Activated CD8-positive, alpha-beta T cell treated with anti-CD3 and anti-CD28 coated beads, Interleukin-2, amount 10 ng/mL, durations not matched to agents 7 days and 5 days (primary cell): ENCODE data around the gene FBXO11. TPM values are rescaled to one million over a fixed set of nuclear protein-coding genes. Genes with fewer than 3 reads are reported as not detected.
"Not testable (repeated sequence)": the region's sequence is repeated elsewhere in the genome, so short reads cannot be mapped to it uniquely, and the experiment has no call there.

ENCODE experiments used
- ATAC-seq: fragments of 150-1000 bp; cut with Tn5 transposase; one replicate; pipeline ENCODE4 v1.10.0; 2021; ENCODE audit warnings: moderate library complexity
- CTCF ChIA-PET: fragments of 350-600 bp; sonication (Branson Sonifier 250); formaldehyde crosslinking; loops from one replicate; lab custom pipeline; 2021; ENCODE audit warnings: antibody characterized with exemption; lab: Charles Lee
- POLR2A ChIA-PET: fragments of 350-600 bp; sonication (Branson Sonifier 250); formaldehyde crosslinking; loops from one replicate; lab custom pipeline; 2021; ENCODE audit warnings: antibody characterized with exemption; lab: Charles Lee
- DNase-seq: peaks from one replicate; pipeline ENCODE4 v3.0.0-alpha.2; 2020
- H3K27ac Mint-ChIP-seq: one replicate; pipeline ENCODE4 v1.8.0; 2021; ENCODE audit warnings: mild to moderate bottlenecking, mixed read lengths
- H3K27me3 Mint-ChIP-seq: one replicate; pipeline ENCODE4 v1.8.0; 2021; ENCODE audit warnings: low read depth, mixed read lengths
- H3K36me3 Mint-ChIP-seq: one replicate; pipeline ENCODE4 v1.8.0; 2021; ENCODE audit warnings: low read depth, mixed read lengths
- H3K4me1 Mint-ChIP-seq: one replicate; pipeline ENCODE4 v1.8.0; 2021; ENCODE audit warnings: low read depth, mixed read lengths
- H3K4me3 Mint-ChIP-seq: one replicate; pipeline ENCODE4 v1.8.0; 2021; ENCODE audit warnings: mild to moderate bottlenecking, mixed read lengths
- H3K9me3 Mint-ChIP-seq: one replicate; pipeline ENCODE4 v1.8.0; 2022; ENCODE audit warnings: mixed read lengths; ENCODE audit not compliant: insufficient read depth
- total RNA-seq, 2 experiments: library from RNA; stranded (reverse); gene quantifications; one replicate each; pipeline ENCODE4 v1.2.3, GENCODE V29; 2021

FBXO11 gene
- total RNA-seq, 2 experiments from 2014 or later = 49.1 to 51.9 TPM

DNA sequence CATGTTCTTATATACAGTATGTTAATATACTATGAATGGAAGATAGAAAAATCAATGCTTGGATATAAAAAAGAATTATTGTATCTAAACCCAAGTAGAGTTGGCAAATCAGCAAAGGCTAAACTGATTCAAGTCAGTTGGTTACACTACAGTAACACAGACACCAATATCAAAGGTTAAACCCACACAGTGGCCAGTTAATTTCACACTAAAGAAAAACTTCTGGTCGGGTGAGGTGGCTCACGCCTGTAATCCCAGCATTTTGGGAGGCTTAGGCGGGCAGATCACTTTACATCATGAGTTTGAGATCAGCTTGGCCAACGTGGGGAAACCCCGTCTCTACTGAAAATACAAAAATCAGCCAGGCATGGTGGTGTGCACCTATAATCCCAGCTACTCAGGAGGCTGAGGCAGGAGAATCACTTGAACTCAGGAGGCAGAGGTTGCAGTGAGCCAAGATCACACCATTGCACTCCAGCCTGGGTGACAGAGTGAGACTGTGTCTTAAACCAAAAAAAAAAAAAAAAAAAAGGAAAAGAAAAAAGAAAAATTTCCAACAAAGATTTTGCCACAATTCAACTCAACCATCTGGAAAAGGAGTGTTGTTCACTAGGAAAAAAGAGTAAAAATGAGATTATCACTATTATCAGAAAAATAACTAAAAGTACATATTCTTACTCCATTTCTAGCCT lies 9.0 kb downstream of the FBXO11 start:
- Mint-ChIP-seq H3K4me3 (peak overlapping the region; percentile 23), H3K4me1 (peaks cover 55% of the 10 kb centered on the region), H3K36me3 (peaks cover 30% of the 10 kb centered on the region)
- H3K27me3 Mint-ChIP-seq, H3K9me3 Mint-ChIP-seq, H3K27ac Mint-ChIP-seq, POLR2A ChIA-PET, DNase-seq, ATAC-seq: not testable (repeated sequence)
- CTCF ChIA-PET = interaction anchor here (1.5 to 1.6 kb wide), 2 partner anchors 9 to 208 kb away, joined by 3 to 4 read pairs; no protein-coding TSS in a partner anchor

DNA sequence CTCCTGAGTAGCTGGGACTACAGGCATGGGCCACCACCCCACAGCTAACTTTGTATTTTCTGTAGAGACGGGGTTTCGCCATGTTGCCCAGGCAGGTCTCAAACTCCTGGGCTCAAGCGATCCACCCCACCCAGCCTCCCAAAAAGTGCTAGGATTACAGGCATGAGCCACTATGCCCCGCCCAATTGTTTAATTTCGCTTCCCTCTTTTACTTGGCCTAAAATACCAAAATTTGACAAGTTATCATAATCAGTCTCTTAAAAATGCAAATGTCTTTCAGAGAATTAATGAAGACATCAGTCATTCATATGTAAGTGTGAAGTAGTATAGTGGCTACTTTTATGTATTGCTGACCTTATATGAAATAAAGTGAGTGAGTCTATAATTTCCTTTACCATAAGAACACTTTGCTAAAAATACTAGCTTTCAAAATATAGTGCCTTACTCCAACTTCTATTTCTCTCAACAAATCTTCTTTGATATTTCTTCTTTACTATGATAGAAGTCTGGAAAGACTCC lies 9.8 kb downstream of the FBXO11 start:
- Mint-ChIP-seq H3K27ac (no peak overlapping the region), H3K36me3 (peaks cover 35% of the 10 kb centered on the region), H3K9me3 (no peaks in the 10 kb centered on the region), H3K4me1 (peaks cover 52% of the 10 kb centered on the region), H3K4me3 (no peak overlapping the region), H3K27me3 (no peaks in the 10 kb centered on the region)
- ChIA-PET CTCF (interaction anchor here (1.5 to 1.6 kb wide), 2 partner anchors 8 to 209 kb away, joined by 3 to 4 read pairs; no protein-coding TSS in a partner anchor), POLR2A (no interaction called here)
- ATAC-seq (no peak), DNase-seq (no peak)

DNA sequence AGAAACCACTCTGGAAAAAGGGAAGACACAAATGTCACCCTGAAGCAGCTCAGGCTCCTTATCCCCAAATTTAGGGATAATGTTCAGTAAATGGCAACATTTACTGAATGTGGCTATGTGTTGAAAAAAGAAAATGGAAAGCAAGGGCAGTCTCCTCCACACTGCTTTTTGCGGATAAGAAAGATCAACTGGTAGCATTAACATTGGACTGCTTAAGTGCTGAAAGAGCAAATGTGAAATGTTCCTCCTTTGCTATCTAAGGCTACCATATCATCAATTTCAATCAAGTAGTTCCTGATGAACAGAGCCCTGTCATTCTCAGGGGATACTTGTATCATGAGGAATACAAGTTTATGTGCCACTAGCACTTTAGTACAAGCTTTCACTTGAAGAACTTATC lies 12.5 kb downstream of the FBXO11 start:
- ATAC-seq (no peak), DNase-seq (no peak)
- POLR2A ChIA-PET = no interaction called here
- Mint-ChIP-seq H3K4me3 (no peak overlapping the region), H3K27ac (no peak overlapping the region), H3K9me3 (no peaks in the 10 kb centered on the region), H3K4me1 (peaks cover 52% of the 10 kb centered on the region), H3K27me3 (no peaks in the 10 kb centered on the region), H3K36me3 (peaks cover 40% of the 10 kb centered on the region)
- CTCF ChIA-PET = interaction anchor here (0.9 to 1.3 kb wide), 2 partner anchors 23 to 36 kb away, joined by 3 to 4 read pairs; no protein-coding TSS in a partner anchor

DNA sequence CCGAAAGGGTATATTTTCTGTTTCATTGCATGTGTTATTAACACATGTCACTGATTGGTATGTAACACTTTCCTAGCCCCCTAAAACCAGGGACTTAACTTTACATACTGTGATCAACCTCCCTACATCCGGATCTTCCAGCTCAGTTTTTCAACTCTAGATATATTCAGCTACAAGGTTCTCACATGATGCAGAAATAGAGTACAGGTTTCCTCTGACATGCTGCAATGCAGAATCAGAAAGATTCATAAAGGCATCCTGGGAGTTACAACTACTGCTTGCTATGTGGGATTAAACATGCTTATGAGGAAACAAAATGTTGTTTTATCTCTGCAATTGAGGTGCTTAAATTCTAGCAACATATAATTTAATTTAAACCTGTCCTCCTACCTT lies 14.0 kb downstream of the FBXO11 start:
- ATAC-seq (no peak), DNase-seq (no peak)
- H3K27me3 Mint-ChIP-seq = no peaks in the 10 kb centered on the region
- peaks cover 34% of the 10 kb centered on the region for H3K36me3 Mint-ChIP-seq
- H3K4me1 Mint-ChIP-seq = peaks cover 48% of the 10 kb centered on the region
- H3K9me3 Mint-ChIP-seq = no peaks in the 10 kb centered on the region
- CTCF ChIA-PET = no interaction called here
- no peak overlapping the region for H3K4me3 Mint-ChIP-seq
- POLR2A ChIA-PET = no interaction called here
- H3K27ac Mint-ChIP-seq = no peak overlapping the region

DNA sequence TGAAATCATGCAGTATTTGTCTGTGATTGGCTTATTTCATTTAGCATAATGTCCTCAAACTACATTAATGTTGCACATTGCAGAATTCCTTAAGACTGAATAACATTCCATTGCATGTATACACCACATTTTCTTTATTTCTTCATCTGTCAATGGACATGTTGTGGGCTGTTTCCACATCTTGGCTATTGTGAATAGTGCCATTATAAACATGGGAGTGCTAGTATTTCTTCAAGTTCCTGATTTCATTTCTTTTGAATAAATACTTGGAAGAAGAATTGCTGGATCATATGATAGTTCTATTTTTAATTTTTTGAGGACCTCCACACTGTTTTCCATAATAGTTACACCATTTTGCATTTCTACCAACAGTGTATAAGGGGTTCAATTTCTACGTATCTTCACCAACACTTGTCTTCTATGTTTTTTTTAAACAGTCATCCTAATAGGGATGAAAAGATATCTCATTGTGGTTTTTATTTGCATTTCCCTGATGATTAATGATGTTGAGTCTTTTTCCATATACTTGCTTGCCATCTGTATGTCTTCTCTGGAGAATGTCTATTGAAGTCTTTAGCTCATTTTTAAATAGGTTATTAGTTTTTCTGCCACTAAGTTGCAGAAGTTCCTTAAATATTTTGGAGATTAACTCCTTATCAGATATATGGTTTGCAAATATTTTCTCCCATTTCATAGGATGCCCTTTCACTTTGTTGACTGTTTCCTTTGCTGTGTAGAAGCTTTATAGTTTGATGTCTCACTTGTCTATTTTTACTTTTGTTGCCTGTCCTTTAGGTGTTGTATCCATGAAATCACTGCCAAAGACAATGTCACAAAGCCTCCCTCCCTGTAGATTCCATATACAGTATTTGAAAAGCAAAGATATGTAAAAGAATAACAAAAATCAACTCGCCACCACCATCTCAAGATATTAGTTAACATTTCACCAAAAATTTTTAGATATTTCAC lies 14.6 kb downstream of the FBXO11 start:
- peaks cover 33% of the 10 kb centered on the region for H3K36me3 Mint-ChIP-seq
- no peaks in the 10 kb centered on the region for H3K27me3 Mint-ChIP-seq
- H3K9me3 Mint-ChIP-seq = no peaks in the 10 kb centered on the region
- DNase-seq (no peak), ATAC-seq (no peak)
- peaks cover 42% of the 10 kb centered on the region for H3K4me1 Mint-ChIP-seq
- ChIA-PET CTCF (no interaction called here), POLR2A (no interaction called here)
- H3K27ac Mint-ChIP-seq = no peak overlapping the region
- H3K4me3 Mint-ChIP-seq = no peak overlapping the region

DNA sequence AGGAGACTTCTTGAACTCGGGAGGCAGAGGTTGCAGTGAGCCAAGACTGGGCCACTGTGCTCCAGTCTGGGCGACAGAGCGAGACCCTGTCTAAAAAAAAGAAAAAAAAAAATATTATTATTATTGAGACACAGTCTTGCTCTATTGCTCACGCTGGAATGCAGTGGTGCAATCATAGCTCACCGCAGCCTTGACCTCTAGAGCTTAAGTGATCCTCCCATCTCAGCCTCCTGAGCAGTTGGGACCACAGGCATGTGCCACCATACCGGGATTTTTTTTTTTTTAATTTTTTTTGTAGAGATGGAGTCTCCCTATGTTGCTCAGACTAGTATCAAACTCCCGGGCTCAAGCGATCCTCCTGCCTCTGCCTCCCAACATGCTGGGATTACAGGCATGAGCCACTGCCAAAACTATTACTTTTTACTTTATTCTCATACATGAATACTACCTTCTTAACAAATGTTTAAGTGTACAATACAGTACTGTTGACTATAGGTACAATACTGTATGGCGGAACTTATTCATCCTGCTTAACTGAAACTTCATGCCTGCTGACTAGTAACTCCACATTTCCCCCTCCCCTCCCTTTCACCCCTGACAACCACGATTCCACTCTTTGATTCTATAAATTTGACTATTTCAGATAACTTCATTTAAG lies 15.5 kb downstream of the FBXO11 start:
- H3K4me1 Mint-ChIP-seq = peaks cover 34% of the 10 kb centered on the region
- no peaks in the 10 kb centered on the region for H3K27me3 Mint-ChIP-seq
- peaks cover 28% of the 10 kb centered on the region for H3K36me3 Mint-ChIP-seq
- H3K9me3 Mint-ChIP-seq = no peaks in the 10 kb centered on the region
- POLR2A ChIA-PET = no interaction called here
- CTCF ChIA-PET = no interaction called here
- ATAC-seq = no peak
- no peak for DNase-seq
- no peak overlapping the region for H3K4me3 Mint-ChIP-seq
- no peak overlapping the region for H3K27ac Mint-ChIP-seq

DNA sequence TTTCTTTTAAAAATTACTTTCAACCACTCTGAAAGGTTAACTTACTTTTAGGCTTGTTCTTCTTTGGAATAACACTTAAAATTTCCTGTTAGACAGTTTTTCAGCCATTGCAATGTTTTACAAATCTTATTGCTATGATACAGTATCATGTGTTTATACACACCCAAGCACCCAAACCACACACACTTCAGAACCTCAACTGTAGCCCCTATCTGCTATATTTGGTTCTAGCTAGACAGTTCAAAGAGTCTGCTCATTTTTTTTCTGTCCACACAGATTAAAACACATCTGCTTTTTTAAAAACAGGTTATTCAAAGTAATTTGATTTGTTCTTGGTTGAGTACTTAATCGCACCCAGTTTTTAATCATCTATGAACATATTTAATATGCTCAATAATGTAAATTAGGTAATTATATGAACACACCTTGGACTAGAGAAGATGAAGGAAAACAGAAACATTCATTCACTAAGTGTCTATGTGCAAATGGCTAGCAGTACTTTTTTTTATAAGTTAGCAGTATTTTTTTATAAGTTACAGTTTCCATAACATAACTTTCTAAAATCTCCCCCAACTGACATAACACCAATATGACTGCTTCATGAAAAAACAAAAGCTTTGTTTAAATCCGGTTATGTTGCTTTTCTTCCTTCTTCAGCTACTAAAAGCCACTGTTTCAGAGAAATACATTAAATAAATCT lies 17.6 kb downstream of the FBXO11 start:
- H3K27me3 Mint-ChIP-seq = no peaks in the 10 kb centered on the region
- peak overlapping the region; percentile 35 for H3K27ac Mint-ChIP-seq
- no peak overlapping the region for H3K4me3 Mint-ChIP-seq
- POLR2A ChIA-PET = no interaction called here
- H3K36me3 Mint-ChIP-seq = peaks cover 33% of the 10 kb centered on the region
- peaks cover 30% of the 10 kb centered on the region for H3K4me1 Mint-ChIP-seq
- DNase-seq (peak; percentile 53), ATAC-seq (peak; percentile 94)
- CTCF ChIA-PET = interaction anchor here (0.9 to 1.8 kb wide), 5 partner anchors 9 to 31 kb away, joined by 3 to 8 read pairs (median 4); no protein-coding TSS in a partner anchor
- no peaks in the 10 kb centered on the region for H3K9me3 Mint-ChIP-seq

DNA sequence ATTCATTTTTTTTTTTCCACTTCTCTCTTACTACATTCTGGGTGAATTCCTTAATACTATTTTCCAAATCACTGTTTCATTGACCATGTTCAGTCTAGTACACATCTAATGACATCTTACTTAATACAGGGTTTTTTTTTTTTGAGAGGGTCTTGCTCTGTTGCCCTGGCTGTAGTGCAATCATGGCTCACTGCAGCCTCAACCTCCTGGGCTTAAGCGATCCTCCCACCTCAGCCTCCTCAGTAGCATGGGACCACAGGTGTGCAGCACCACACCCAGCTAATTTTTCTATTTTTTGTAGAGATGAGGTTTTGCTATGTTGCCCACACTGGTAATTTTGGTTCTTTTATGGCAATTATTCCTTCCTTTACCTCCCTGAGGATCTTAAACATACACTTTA lies 29.4 kb downstream of the FBXO11 start:
- Mint-ChIP-seq H3K27ac (no peak overlapping the region), H3K4me3 (no peak overlapping the region), H3K27me3 (no peaks in the 10 kb centered on the region), H3K36me3 (peaks cover 19% of the 10 kb centered on the region), H3K4me1 (peaks cover 5% of the 10 kb centered on the region), H3K9me3 (peaks cover under 1% of the 10 kb centered on the region)
- ATAC-seq (no peak), DNase-seq (no peak)
- ChIA-PET POLR2A (no interaction called here), CTCF (interaction anchor here (1.4 kb wide), 1 partner anchor 10 kb away, joined by 3 read pairs; no protein-coding TSS in a partner anchor)

DNA sequence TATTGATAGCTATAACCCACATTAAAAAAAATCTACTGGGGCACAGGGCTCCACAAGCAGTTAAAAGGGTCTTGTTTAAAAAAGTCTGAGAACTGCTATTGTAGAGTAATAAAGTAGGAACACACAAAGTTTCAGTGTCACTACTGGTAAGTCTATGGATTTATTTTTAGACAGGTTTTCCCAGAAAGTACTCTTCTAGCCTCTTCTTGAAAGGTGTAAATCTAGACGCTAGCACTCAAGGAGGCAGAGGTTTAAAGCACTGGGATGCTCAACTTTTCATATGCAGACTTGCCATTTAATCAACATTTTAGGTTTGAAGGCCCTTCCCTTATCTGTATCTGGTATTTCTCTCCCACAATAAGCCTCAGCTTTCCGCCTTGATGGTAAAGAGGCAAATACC lies 33.4 kb downstream of the FBXO11 start:
- Mint-ChIP-seq H3K4me3 (no peak overlapping the region), H3K36me3 (peaks cover 30% of the 10 kb centered on the region), H3K4me1 (peaks cover 21% of the 10 kb centered on the region), H3K27me3 (no peaks in the 10 kb centered on the region), H3K27ac (no peak overlapping the region), H3K9me3 (no peaks in the 10 kb centered on the region)
- ChIA-PET POLR2A (no interaction called here), CTCF (interaction anchor here (0.6 to 9.4 kb wide), 3 partner anchors 15 to 1216 kb away, joined by 3 to 51 read pairs (median 4); no protein-coding TSS in a partner anchor)
- no peak for ATAC-seq
- no peak for DNase-seq

DNA sequence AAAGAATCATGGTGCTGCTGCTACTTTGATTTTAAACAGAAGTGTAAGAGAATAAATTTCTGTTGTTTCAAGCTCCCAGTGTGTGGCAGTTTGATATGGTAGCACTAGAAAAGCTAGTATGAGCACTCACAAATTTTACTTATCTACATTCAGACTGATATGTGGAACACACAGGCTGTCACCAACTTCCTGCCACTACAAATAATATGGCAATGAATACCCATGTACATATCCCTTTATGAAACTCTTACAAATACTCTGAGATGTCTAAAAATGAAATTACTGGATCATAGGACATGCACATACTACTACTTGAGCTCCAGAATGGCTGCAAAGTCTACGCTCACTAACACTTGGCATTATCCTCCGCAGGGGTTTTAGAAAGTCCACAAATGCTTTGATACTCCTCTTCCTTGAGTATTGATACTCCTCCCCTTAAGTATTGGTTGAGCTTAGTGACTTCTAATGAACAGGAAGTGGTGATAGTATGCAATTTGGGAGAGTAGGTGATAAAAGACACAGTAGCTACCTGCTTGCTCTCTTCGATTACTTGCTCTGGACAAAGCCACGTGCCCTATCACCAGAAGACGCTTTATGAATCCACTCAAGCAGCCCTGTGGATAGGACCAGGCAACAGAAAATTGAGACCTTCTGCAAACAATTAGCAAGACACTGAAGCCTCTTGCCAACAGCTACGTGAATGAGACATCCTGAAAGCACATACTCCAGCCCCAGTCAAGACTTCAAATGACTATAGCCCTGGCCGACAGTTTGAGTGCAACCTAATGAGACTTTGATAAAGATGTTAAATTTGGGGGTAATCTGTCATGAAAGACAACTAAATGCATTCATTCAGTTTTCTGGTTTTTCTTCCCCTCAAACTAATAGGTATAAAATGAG lies 35.4 kb downstream of the FBXO11 start:
- peaks cover 34% of the 10 kb centered on the region for H3K4me1 Mint-ChIP-seq
- peak overlapping the region; percentile 17 for H3K27ac Mint-ChIP-seq
- CTCF ChIA-PET = interaction anchor here (0.6 to 9.4 kb wide), 4 partner anchors 13 to 185 kb away, joined by 3 to 51 read pairs (median 3); no protein-coding TSS in a partner anchor
- H3K4me3 Mint-ChIP-seq = no peak overlapping the region
- ATAC-seq (no peak), DNase-seq (no peak)
- H3K36me3 Mint-ChIP-seq = peaks cover 29% of the 10 kb centered on the region
- POLR2A ChIA-PET = interaction anchor here (0.6 kb wide), 1 partner anchor 13 kb away, joined by 3 read pairs; no protein-coding TSS in a partner anchor
- H3K27me3 Mint-ChIP-seq = no peaks in the 10 kb centered on the region
- H3K9me3 Mint-ChIP-seq = no peaks in the 10 kb centered on the region
